Measurements from ENCODE around the gene CGB2.

GRCh38 chr19:49022116-49022515, 9.6 kb upstream of the CGB2 start:
- TF ChIP-seq, protein P1, sequence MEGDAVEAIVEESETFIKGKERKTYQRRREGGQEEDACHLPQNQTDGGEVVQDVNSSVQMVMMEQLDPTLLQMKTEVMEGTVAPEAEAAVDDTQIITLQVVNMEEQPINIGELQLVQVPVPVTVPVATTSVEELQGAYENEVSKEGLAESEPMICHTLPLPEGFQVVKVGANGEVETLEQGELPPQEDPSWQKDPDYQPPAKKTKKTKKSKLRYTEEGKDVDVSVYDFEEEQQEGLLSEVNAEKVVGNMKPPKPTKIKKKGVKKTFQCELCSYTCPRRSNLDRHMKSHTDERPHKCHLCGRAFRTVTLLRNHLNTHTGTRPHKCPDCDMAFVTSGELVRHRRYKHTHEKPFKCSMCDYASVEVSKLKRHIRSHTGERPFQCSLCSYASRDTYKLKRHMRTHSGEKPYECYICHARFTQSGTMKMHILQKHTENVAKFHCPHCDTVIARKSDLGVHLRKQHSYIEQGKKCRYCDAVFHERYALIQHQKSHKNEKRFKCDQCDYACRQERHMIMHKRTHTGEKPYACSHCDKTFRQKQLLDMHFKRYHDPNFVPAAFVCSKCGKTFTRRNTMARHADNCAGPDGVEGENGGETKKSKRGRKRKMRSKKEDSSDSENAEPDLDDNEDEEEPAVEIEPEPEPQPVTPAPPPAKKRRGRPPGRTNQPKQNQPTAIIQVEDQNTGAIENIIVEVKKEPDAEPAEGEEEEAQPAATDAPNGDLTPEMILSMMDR (IDR thresholded peaks at IDR 0.05), result no peak
- TF ChIP-seq EP300 (IDR thresholded peaks at IDR 0.05), result no peak

Measured in upper lobe of left lung (tissue), 4 donors.